GM18870 (cell line): Measurements from ENCODE around the gene PJA2.
"Not testable (repeated sequence)": the region's sequence is repeated elsewhere in the genome, so short reads cannot be mapped to it uniquely, and the experiment has no call there.

ENCODE experiments used
- ATAC-seq: cut with Tn5 transposase; IDR thresholded peaks from one replicate; pipeline ENCODE4 v1.9.1; 2021; ENCODE audit warnings: moderate library complexity; ENCODE audit not compliant: unreplicated experiment

PJA2 gene

GRCh38 chr5:109310315-109310714 is 99.5 kb downstream of the PJA2 start:
- ATAC-seq, result no peak

- ATAC-seq, result no peak
Observed at GRCh38 chr5:109309326-109310063, 100.3 kb downstream of the PJA2 start.

DNA sequence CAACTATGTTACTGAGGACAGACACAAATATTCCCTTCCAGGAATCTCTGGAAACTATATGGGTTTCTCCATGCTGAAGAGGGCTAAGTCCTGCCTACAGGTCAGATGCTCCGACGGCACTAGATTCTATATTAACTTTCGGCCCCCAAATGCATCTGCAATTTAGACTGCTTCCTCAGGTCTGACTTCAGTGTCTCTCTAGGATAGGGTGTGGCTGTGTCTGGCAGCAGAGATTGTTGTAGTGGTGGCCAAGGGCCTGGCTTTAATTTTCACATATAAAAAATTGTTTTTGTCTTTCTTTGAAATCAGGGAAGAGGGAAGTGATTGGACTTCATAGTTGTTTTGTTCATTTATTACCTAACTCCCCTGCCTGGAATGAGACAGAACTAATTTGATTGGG is 101.8 kb downstream of the PJA2 start:
- no peak for ATAC-seq

DNA sequence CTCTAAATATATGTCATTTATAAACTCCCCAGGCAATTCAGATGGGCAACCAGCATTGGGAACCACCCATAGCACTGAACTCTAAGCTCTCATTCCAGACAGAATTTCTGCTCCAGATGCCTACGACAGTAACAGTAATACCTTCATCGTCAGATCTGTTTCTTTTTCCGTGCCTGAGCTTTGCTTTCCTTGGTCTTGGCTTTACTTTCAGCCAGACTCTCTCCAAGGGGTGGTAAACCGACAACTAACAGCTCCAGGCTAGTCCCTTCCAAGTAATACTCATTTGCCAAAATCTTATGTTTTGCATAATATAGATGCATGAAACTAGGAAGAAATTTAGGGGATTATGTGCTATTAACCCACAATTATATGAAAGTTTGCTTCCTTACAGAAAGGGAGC is 102.3 kb downstream of the PJA2 start:
- no peak for ATAC-seq

- ATAC-seq, result no peak
Observed at GRCh38 chr5:109305352-109305751, 104.4 kb downstream of the PJA2 start.

GRCh38 chr5:109304309-109304708 is 105.5 kb downstream of the PJA2 start:
- ATAC-seq, result no peak

DNA sequence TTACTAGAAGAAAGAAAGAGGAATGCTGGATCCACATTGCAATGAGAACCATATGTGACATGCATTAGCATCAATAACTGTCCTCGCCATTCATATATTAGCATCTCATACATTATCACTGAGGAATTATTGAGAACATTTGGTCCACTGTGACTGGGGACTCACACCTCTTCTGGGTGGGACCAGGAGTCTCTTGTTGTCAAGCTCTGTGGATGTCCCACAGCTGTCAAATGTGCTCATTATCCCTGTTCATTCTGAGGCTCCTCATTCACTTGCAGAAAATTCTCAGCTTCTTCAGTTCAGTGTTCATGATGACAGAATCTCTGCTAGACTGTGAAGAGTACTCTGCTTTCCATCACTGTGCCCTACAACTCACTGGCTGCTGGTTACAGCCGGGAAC is 109.4 kb downstream of the PJA2 start:
- no peak for ATAC-seq

DNA sequence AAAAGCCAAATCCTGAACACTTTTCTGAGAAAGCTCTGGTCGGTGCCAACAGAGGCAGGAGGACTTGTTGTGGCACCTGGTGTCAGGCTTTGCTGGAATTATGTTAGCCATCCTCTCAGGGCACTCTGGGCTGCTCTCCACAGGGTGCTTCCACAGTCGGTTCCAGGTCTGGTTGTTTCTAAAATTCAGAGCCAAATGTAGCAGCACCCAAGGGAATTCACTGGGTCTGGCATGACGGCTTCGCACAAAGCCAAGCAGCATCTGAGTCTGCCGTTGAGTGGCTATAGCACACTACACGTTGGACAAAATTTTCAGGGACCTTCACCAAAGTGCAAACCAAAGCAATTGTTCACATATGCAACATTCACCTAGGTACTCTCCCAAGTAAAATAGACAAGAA is 110.2 kb downstream of the PJA2 start:
- no peak for ATAC-seq

GRCh38 chr5:109298794-109299193 is 111.0 kb downstream of the PJA2 start:
- no peak for ATAC-seq

GRCh38 chr5:109297900-109298299 is 111.9 kb downstream of the PJA2 start:
- ATAC-seq, result no peak

DNA sequence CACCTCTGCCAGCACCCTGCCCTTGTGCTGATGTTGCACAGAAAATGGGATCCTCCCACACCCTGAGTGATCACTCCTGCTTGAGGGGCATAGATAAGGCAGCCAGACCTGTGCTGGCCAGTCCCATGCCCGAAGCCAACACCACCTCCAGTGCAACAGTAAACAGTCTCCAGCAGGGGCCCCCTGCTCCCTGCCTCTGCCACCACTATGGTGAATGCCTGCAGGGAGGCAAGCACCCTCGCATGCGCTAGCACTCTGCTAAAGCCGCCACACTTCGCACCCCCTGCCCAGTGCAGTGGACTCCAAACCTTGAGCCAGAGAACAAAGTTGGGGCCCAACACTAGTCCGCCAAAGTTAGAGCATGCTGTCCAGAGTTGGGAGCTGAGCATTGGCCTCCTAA is 118.7 kb downstream of the PJA2 start:
- ATAC-seq, result no peak

DNA sequence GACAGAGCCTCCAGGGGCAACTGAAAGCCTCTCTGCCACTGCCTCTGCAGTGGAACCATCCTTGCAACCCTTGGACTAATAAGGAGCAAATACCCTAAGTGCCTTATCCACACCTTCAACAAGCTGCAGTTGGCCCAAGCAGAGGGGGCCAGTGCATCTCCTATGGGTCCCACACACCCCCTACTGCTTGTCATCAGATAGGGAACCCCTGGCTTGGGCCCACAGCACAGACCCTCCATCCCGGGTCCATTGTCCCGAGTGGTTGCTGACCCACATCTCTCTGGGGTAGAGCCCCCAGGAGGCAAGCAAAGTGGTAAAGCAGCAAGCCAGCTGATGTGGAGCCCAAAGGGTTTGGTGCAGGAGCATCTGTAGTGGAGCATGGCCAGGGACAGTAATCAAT is 119.5 kb downstream of the PJA2 start:
- no peak for ATAC-seq

- not testable (repeated sequence) for ATAC-seq
Observed at GRCh38 chr5:109286628-109287027, 123.1 kb downstream of the PJA2 start.
